Liver (tissue), 9 donors: ENCODE results near the gene FAM83C. TPM values are rescaled to one million over a fixed set of nuclear protein-coding genes. Genes with fewer than 3 reads are reported as not detected.

ENCODE experiments used
- DNase-seq: peaks from one replicate; pipeline ENCODE4 v3.0.0-alpha.2; 2017; ENCODE audit warnings: low spot score
- H3K27ac ChIP-seq, 2 donors: one replicate each; pipeline ENCODE4 v1.7.0; 2013; ENCODE audit warnings: inconsistent platforms in 2 of 2, low read length in 2 of 2, control low read depth in 1 of 2, low read depth in 1 of 2, mild to moderate bottlenecking in 1 of 2
- H3K27me3 ChIP-seq, 4 donors: one replicate each; pipeline versions ENCODE4 v1.6.1 to v1.7.0; 2013; ENCODE audit warnings: low read length in 3 of 4, inconsistent platforms in 1 of 4, mild to moderate bottlenecking in 1 of 4, moderate library complexity in 1 of 4; ENCODE audit not compliant: control insufficient read depth in 4 of 4, insufficient read depth in 4 of 4
- H3K36me3 ChIP-seq, 4 donors: one replicate each; pipeline versions ENCODE4 v1.6.1 to v1.7.0; 2013; ENCODE audit warnings: low read length in 3 of 4, mild to moderate bottlenecking in 3 of 4, low read depth in 1 of 4, moderate library complexity in 1 of 4; ENCODE audit not compliant: control insufficient read depth in 4 of 4, insufficient read depth in 3 of 4
- H3K4me1 ChIP-seq, 4 donors: one replicate each; pipeline versions ENCODE4 v1.6.1 to v1.7.0; 2013; ENCODE audit warnings: low read length in 3 of 4, mild to moderate bottlenecking in 3 of 4, moderate library complexity in 1 of 4; ENCODE audit not compliant: control insufficient read depth in 4 of 4, insufficient read depth in 4 of 4
- H3K4me3 ChIP-seq, 3 donors: one replicate each; pipeline versions ENCODE4 v1.6.1 to v1.7.0; 2013; ENCODE audit warnings: low read length in 3 of 3, control low read depth in 1 of 3, low read depth in 1 of 3, mild to moderate bottlenecking in 1 of 3
- H3K9ac ChIP-seq, 2 donors: one replicate each; pipeline ENCODE4 v1.7.0; 2013; ENCODE audit warnings: low read length in 2 of 2, mild to moderate bottlenecking in 2 of 2, moderate library complexity in 2 of 2, control low read depth in 1 of 2, low read depth in 1 of 2
- H3K9me3 ChIP-seq, 4 donors: one replicate each; pipeline versions ENCODE4 v1.6.1 to v1.7.0; 2013; ENCODE audit warnings: low read length in 3 of 4; ENCODE audit not compliant: control insufficient read depth in 4 of 4
- CTCF ChIP-seq: fragments of 150-350 bp; IDR thresholded peaks from 2 replicates; pipeline ENCODE4 v1.5.1; 2017; ENCODE audit warnings: improper control_type of control experiment, low read depth, low read length; ENCODE audit not compliant: missing input control
- EGR1 ChIP-seq, 2 donors: IDR thresholded peaks; 2 replicates each; pipeline ENCODE4 v1.6.1; 2016 to 2018; ENCODE audit warnings: antibody characterized with exemption in 2 of 2, low read depth in 2 of 2
- FOXA1 ChIP-seq: IDR thresholded peaks from 2 replicates; pipeline ENCODE4 v1.6.1; 2016; ENCODE audit warnings: antibody characterized with exemption
- FOXA2 ChIP-seq: IDR thresholded peaks from 2 replicates; pipeline ENCODE4 v1.6.1; 2016; ENCODE audit warnings: antibody characterized with exemption
- GABPA ChIP-seq, 2 donors: IDR thresholded peaks in 1 of 2; conservative IDR thresholded peaks in 1 of 2; 2 replicates each; pipeline ENCODE4 v1.6.1; 2016; ENCODE audit warnings: antibody characterized with exemption in 2 of 2, mild to moderate bottlenecking in 1 of 2, moderate library complexity in 1 of 2
- HNF4A ChIP-seq, 2 donors: conservative IDR thresholded peaks; 2 replicates each; pipeline ENCODE4 v1.6.1; 2016; ENCODE audit warnings: antibody characterized with exemption in 2 of 2, mild to moderate bottlenecking in 2 of 2
- HNF4G ChIP-seq: IDR thresholded peaks from 2 replicates; pipeline ENCODE4 v1.6.1; 2016; ENCODE audit warnings: antibody characterized with exemption
- JUND ChIP-seq, 2 donors: IDR thresholded peaks; 2 replicates each; pipeline ENCODE4 v1.6.1; 2016; ENCODE audit warnings: antibody characterized with exemption in 2 of 2
- MAX ChIP-seq: IDR thresholded peaks from 2 replicates; pipeline ENCODE4 v1.6.1; 2016; ENCODE audit warnings: antibody characterized with exemption
- NR2F2 ChIP-seq: IDR thresholded peaks from 2 replicates; pipeline ENCODE4 v1.6.1; 2016; ENCODE audit warnings: antibody characterized with exemption
- RAD21 ChIP-seq, 2 donors: IDR thresholded peaks; 2 replicates each; pipeline ENCODE4 v1.6.1; 2016; ENCODE audit warnings: antibody characterized with exemption in 2 of 2, mild to moderate bottlenecking in 2 of 2
- REST ChIP-seq: IDR thresholded peaks from 2 replicates; pipeline ENCODE4 v1.6.1; 2016; ENCODE audit warnings: antibody characterized with exemption, mild to moderate bottlenecking
- RXRA ChIP-seq, 2 donors: IDR thresholded peaks; 2 replicates each; pipeline ENCODE4 v1.6.1; 2017 to 2018; ENCODE audit warnings: antibody characterized with exemption in 2 of 2, mild to moderate bottlenecking in 1 of 2
- SP1 ChIP-seq: IDR thresholded peaks from 2 replicates; pipeline ENCODE4 v1.6.1; 2018; ENCODE audit warnings: antibody characterized with exemption, mild to moderate bottlenecking
- TAF1 ChIP-seq: conservative IDR thresholded peaks from 2 replicates; pipeline ENCODE4 v1.6.1; 2016; ENCODE audit warnings: antibody characterized with exemption, mild to moderate bottlenecking
- YY1 ChIP-seq: IDR thresholded peaks from 2 replicates; pipeline ENCODE4 v1.6.1; 2016; ENCODE audit warnings: antibody characterized with exemption, mild to moderate bottlenecking
- ZBTB33 ChIP-seq: IDR thresholded peaks from 2 replicates; pipeline ENCODE4 v1.6.1; 2016; ENCODE audit warnings: antibody characterized with exemption
- WGBS: extraction: QIAGEN DNeasy Blood & Tissue Kit; methylation state at CpG from one replicate; pipeline ENCODE4 v1.1.7; 2013; 5-methylcytosine and 5-hydroxymethylcytosine counted together
- polyA plus RNA-seq, 2 donors: library from polyadenylated mRNA; stranded (reverse) in 1 of 2; unstranded in 1 of 2; fragments of 200-250 nt in 1 of 2; fragments of >200 nt in 1 of 2; fragmentation: Nextera tagmentation in 1 of 2; extraction: Ambion mirVana in 1 of 2; gene quantifications; one replicate each; pipeline versions ENCODE4 v1.2.1 to v1.2.3, GENCODE V29; 2013 to 2015
- total RNA-seq, 2 donors: library from RNA; depleted of rRNA; stranded (reverse); fragments of >200 nt; gene quantifications; one replicate each; pipeline ENCODE4 v1.2.3, GENCODE V29; 2014
- TF ChIP-seq, protein P1 (sequence below): IDR thresholded peaks from 2 replicates; pipeline ENCODE4 v1.6.1; 2016; ENCODE audit warnings: antibody characterized with exemption
- donor health status: healthy.
- donor health status: healthy.
- donor health status: healthy.
- donor health status: healthy.
- donor health status: healthy.

FAM83C gene
- total and polyA plus RNA-seq, 4 donors, result 0.05 TPM; not detected in 3

GRCh38 chr20:35311409-35311808, 19.2 kb upstream of the FAM83C start:
- 94% methylated on average over 2 of the region's 2 CpGs for WGBS
- Histone ChIP-seq H3K4me3 (no peak overlapping the region), H3K4me1 (peaks cover 2 to 18% (median 16%) of the 10 kb centered on the region in 4 donors), H3K27ac (no peak overlapping the region), H3K27me3 (no peaks in the 10 kb centered on the region), H3K9me3 (no peaks in the 10 kb centered on the region), H3K36me3 (peaks cover 0 to 4% (median 0%) of the 10 kb centered on the region in 4 donors), H3K9ac (no peak overlapping the region)
- DNase-seq, result no peak
- no peak for TF ChIP-seq SP1
- TF ChIP-seq, protein P1, sequence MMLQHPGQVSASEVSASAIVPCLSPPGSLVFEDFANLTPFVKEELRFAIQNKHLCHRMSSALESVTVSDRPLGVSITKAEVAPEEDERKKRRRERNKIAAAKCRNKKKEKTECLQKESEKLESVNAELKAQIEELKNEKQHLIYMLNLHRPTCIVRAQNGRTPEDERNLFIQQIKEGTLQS, result no peak
- TF ChIP-seq FOXA1, result no peak
- no peak for TF ChIP-seq MAX
- TF ChIP-seq REST, result no peak

DNA sequence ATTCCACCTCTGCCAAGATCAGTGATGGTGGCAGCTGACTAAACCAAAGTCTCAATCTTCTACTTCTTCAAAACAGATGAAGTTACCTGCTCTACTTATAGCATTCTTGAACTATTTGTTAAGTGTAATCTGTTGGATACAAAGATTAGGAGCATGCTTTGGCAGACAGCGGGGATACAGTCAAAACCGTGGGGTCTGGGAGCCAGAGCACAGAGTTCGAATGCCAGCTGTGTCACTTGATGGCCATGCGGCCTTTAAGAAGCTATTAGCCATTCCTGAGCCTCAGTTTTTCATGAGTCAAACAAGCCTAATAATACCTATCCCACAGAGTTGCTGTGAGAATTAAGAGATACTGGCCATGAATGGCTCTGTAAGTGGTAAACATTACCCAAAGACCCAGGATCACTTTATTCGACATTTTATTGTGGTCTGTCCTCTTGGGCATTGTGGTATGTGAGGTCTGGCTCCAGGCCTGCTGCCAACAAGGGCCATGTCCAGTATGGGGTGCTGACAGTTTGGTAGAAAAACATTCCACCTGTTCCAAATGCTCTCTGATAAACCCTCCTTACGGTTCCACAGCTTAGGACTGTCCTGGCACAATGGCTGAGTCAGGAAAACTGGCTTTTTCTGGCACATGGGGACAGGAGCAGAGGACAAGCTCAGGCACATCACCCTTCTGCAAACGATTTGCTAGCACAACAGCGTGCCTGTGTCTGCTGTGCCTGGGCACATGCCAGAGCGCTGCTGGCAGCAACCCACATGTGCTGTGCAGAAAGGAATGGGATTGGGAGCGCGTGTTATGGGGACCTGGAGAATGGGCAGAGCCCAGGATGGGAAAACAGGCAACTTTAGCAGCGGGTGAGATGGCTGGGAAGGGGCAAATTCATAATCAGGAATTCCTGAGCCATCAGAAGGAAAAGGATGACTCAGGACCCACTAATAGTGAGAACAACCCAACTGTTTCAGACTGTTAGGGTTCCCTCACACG, 15.7 kb upstream of the FAM83C start:
- Histone ChIP-seq H3K27ac (peak overlapping the region; percentile 72 to 74), H3K9ac (no peak overlapping the region), H3K4me3 (no peak overlapping the region), H3K36me3 (peaks cover 0 to 6% (median 0%) of the 10 kb centered on the region in 4 donors), H3K27me3 (no peaks in the 10 kb centered on the region), H3K9me3 (no peaks in the 10 kb centered on the region), H3K4me1 (peaks cover 2 to 25% (median 19%) of the 10 kb centered on the region in 4 donors)
- no peak for TF ChIP-seq HNF4G
- TF ChIP-seq REST, result peak; percentile 44
- peak; percentile 71 for TF ChIP-seq SP1
- TF ChIP-seq TAF1, result no peak
- peak in 1 of 2 donors; percentile 72 for TF ChIP-seq JUND (IDR thresholded peaks at IDR 0.05)
- TF ChIP-seq RXRA (IDR thresholded peaks at IDR 0.05), result peak; percentile 64 to 78
- TF ChIP-seq CTCF, result no peak
- TF ChIP-seq MAX, result no peak
- TF ChIP-seq HNF4A (conservative IDR thresholded peaks at IDR 0.05), result peak; percentile 63 to 75
- no peak for TF ChIP-seq GABPA (IDR thresholded peaks at IDR 0.05 in 1 of 2, conservative IDR thresholded peaks at IDR 0.05 in 1 of 2)
- TF ChIP-seq, protein P1, result no peak
- peak; percentile 49 to 60 for TF ChIP-seq RAD21 (IDR thresholded peaks at IDR 0.05)
- peak; percentile 22 for TF ChIP-seq FOXA2
- no peak for TF ChIP-seq NR2F2
- no peak for TF ChIP-seq ZBTB33
- no peak for TF ChIP-seq EGR1 (IDR thresholded peaks at IDR 0.05; ENCODE audit: low read depth in 2 of 2)
- TF ChIP-seq FOXA1, result peak; percentile 49
- TF ChIP-seq YY1, result peak; percentile 83
- 53% methylated on average over 13 of the region's 13 CpGs for WGBS
- no peak for DNase-seq
